ENCODE data around the gene PKNOX2.

The PKNOX2 gene

GRCh38 chr11:125289419-125290098, 125.0 kb downstream of the PKNOX2 start:
- FAIRE-seq: no peak

- no peak for FAIRE-seq
Observed at GRCh38 chr11:125290263-125290662, 125.7 kb downstream of the PKNOX2 start.

- no peak for FAIRE-seq
Observed at GRCh38 chr11:125292100-125292499, 127.5 kb downstream of the PKNOX2 start.

- no peak for FAIRE-seq
Observed at GRCh38 chr11:125293596-125293995, 129.0 kb downstream of the PKNOX2 start.

- no peak for FAIRE-seq
Observed at GRCh38 chr11:125295931-125296330, 131.4 kb downstream of the PKNOX2 start.

GRCh38 chr11:125297346-125297915, 132.9 kb downstream of the PKNOX2 start:
- FAIRE-seq: no peak

GRCh38 chr11:125299061-125299615, 134.6 kb downstream of the PKNOX2 start:
- no peak for FAIRE-seq

- FAIRE-seq: no peak
Observed at GRCh38 chr11:125299821-125300220, 135.3 kb downstream of the PKNOX2 start.

- no peak for FAIRE-seq
Observed at GRCh38 chr11:125300791-125301218, 136.3 kb downstream of the PKNOX2 start.

GRCh38 chr11:125301346-125301745, 136.8 kb downstream of the PKNOX2 start:
- no peak for FAIRE-seq

- no peak for FAIRE-seq
Observed at GRCh38 chr11:125303186-125303585, 138.6 kb downstream of the PKNOX2 start.

GRCh38 chr11:125303694-125304093, 139.1 kb downstream of the PKNOX2 start:
- FAIRE-seq: no peak

GRCh38 chr11:125304136-125304535, 139.6 kb downstream of the PKNOX2 start:
- no peak for FAIRE-seq

GRCh38 chr11:125304876-125305275, 140.3 kb downstream of the PKNOX2 start:
- FAIRE-seq: no peak

- no peak for FAIRE-seq
Observed at GRCh38 chr11:125305345-125305744, 140.8 kb downstream of the PKNOX2 start.

- no peak for FAIRE-seq
Observed at GRCh38 chr11:125306476-125306875, 141.9 kb downstream of the PKNOX2 start.

- no peak for FAIRE-seq
Observed at GRCh38 chr11:125308246-125308645, 143.7 kb downstream of the PKNOX2 start.

GRCh38 chr11:125312391-125312790, 147.8 kb downstream of the PKNOX2 start:
- FAIRE-seq: no peak

GRCh38 chr11:125312812-125313211, 148.3 kb downstream of the PKNOX2 start:
- FAIRE-seq: no peak

GRCh38 chr11:125313271-125314219, 149.0 kb downstream of the PKNOX2 start:
- no peak for FAIRE-seq

- FAIRE-seq: no peak
Observed at GRCh38 chr11:125314276-125315078, 149.9 kb downstream of the PKNOX2 start.

GRCh38 chr11:125315079-125315740, 150.7 kb downstream of the PKNOX2 start:
- FAIRE-seq: no peak

Data from colon (tissue), 2 donors.